Midbrain (tissue), 1 donor: ENCODE measurements around the gene NAB2.
"Not testable (repeated sequence)": the region's sequence is repeated elsewhere in the genome, so short reads cannot be mapped to it uniquely, and the experiment has no call there.

Experiments used
- DNase-seq: peaks from one replicate; lab custom pipeline; 2025; lab: John Stamatoyannopoulos, UW

The NAB2 gene

DNA sequence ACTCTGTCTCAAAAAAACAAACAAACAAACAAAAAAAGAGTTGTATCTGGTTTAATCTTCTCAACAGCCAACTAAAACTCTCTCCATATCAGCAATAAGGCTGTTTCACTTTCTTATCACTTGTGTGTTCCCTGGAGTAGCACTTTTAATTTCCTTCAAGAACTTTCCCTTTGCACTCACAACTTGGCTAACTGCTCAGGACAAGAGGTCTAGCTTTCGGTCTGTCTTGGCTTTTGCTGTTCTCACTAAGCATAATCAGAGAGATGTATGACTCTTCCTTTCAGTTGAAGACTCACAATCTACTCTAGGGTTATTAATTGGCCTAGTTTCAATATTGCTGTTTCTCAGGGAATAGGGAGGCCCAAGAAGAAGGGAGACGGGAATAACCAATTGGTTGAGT, 22.7 kb upstream of the NAB2 start:
- DNase-seq, result no peak

DNA sequence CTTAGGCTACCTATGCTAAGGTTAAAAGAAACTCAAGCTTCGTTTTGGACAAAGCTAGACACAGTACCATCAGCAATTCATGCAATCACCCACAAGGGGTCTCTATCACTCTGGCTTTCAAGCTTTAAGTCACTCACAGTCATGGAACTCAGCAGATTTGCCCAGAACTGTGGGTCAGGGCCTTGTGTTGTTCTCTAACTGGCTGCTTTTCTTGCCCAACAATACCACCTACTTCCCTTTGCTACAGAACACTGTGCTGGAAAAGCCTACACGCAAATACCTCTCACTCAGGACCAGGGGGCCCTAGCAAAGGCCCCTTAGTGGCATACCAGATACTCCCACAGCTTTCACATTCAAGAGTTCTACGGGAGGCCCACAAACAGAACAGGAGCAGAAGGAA, 19.4 kb upstream of the NAB2 start:
- peak; percentile 84 for DNase-seq

DNA sequence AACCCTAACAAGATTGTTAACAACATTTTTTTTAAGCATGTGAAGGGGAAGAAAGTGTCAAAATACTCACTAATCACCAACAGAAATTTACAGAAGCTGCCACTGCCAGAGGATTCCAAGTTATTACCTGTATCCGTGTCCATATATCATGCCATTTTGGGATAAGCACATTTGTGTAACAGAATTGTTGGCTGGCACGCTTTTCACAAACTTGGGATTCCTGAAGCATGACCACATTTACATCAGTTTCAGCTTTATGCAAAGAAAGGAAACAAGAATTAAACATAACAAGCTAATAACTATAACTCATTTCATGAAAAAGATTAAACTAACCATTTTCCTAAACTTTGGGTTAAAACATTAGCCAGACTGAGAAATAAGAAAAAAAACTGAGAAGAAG, 16.3 kb upstream of the NAB2 start:
- no peak for DNase-seq

DNA sequence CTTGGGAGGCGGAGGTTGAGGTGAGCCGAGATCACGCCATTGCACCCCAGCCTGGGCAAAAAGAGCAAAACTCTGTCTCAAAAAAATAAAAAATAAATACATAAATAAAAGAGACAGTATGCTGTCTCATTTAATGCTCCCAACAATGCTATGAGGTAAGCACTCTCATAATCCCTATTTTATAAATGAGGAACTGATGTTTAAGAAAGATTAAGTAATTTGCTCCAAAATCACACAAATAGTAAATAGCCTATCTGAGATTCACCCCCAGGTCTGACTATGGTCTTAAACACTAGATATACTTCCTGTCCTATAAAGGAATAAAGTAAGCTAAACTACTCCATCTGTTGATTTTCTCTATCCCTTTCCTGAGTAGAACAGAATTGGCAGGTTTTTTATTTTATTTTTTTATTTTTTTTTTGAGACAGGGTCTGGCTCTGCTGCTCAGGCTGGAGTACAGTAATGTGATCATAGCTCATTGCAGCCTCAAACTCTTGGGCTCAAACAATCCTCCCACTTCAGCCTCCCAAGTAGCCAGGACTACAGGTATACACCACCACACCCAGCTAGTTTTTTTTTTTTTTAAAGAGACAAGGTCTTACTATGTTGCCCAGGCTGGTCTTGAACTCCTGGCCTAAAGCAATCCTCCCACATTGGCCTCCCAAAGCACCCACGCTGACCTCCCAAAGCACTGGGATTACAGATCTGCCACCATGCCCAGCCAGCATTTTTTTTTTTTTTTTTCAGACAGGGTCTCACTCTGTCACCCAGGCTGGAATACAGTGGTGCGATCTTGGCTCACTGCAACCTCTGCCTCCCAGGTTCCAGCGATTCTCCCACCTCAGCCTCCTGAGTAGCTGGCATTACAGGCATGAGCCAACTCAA, 15.1 kb upstream of the NAB2 start:
- not testable (repeated sequence) for DNase-seq

DNA sequence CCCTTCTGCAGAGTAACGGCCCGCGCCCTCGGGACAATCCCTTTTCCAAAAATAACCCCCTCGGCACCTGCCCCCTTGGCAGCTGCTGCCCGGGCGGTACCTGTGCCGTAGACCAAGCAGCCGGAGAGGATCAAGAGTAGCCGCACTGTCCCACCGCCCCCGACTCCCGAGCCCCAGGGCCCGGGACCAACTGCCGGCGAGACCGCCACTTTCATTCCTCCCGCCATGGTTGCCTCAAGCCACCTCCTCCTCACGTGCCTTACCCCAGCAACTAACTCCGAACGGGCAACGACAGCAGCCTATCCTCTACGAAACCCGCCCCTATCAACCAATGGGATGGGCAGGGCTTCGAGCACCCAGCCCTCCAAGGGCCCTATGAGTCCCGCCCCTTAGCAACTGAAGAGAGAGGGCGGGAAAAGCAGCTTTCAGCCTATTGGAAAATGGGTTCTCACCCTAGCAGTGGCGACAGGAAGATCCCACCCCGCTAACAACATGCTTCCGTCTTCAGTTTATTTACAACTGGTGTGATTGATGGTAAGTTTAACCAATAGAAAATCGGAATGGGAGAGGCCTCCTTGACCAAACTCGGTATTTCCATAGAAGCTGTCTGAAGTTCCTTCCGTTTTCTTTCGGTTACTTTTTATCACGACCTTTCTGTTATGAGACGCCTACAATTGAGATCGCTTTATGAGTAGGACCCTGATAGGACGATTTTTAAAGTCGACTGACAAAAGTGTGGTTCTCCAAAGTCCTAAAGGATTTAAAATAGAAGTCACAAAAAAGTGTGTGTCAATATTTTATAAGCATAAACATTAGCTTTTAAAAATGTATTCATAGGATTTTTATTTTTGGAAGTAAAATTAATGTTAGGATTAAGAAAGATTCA, 10.2 kb upstream of the NAB2 start, which contains the start of gene NEMP1:
NEMP1 (minus strand) TSS at position 273 of the 886 bp plus-strand sequence; CDS start at position 227, 46 bp downstream.
- DNase-seq, result peak; percentile 100

DNA sequence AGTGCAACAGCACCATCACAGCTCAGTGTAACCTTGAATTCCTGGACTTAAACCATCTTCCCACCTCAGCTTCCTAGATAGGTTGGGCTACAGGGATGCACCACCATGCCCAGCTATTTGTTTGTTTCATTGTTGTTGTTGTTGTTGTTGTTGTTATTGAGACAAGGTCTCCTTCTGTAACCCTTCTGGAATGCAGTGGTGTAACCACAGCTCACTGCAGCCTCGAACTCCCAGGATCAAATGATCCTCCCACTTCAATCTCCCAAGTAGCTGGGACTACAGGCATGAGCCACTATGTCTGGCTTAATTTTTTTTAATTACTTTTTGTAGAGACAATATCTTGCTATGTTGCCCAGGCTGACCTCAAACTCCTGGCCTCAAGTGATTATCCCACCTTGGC, 9.1 kb upstream of the NAB2 start:
- DNase-seq, result no peak

DNA sequence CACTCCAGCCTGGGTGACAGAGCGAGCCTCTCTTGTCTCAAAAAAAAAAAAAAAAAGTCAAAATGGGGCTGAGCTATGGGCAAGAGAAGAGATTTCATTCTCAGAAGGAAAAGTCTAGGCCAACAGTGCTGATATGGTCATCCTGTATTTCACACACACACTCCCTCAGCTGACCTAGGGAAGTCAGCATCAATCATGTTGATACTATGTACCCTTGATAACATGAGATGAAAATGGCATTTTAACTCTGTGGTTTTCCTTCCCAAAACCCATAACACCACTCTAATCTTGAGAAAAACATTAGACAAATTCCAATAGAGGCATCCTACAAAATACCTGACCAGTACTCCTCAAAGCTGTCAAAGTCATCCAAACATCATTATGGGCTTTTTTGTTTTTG, 8.1 kb upstream of the NAB2 start:
- no peak for DNase-seq

DNA sequence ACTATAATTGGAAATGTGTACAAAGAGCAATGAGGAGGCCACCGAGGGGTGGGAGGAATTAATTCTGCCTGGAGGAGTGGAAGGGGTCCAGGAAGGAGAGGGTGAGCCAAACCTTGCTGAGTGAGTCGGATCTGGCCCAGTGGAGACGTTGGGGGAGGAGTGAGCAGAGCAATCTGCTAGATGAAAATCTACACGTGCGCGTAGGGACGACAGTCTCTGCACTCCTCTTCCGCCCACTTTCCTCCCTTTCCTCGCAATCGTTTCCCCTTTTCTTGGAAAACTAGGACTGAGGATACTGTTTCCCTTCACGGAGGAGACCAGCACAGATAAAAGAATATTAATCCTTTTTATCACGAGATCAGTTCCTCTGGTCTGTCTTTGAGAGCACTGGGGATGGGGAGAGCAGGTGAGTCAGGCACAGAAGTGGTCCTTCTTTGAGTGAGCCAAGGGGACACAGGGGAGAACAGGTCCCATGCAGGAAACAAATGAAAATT, 2.9 kb upstream of the NAB2 start:
- no peak for DNase-seq

DNA sequence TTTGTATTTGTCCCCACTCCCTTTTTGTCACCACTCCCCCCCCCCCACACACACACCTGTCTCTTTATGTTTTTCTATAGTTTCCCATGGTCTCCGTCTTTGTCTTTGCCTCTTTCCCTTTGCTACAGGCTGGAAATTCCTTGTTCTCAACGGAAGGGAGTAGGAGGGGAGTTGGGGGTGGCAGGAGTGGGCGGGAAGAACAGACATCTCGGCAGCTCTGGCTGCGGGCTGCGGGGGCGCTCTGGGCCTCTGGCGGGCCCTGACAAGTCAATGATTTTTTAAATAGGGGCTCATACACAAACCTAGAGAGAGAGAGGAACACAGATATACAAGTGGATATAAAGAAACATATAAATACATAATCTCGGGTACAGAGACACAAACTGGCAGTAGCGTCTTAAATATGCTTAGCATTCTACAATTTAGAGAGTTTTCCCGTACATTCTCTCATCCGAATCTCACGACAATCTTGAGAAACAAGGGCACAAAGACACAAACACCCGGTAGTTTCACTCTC, 2.4 kb upstream of the NAB2 start:
- DNase-seq, result peak; percentile 50

DNA sequence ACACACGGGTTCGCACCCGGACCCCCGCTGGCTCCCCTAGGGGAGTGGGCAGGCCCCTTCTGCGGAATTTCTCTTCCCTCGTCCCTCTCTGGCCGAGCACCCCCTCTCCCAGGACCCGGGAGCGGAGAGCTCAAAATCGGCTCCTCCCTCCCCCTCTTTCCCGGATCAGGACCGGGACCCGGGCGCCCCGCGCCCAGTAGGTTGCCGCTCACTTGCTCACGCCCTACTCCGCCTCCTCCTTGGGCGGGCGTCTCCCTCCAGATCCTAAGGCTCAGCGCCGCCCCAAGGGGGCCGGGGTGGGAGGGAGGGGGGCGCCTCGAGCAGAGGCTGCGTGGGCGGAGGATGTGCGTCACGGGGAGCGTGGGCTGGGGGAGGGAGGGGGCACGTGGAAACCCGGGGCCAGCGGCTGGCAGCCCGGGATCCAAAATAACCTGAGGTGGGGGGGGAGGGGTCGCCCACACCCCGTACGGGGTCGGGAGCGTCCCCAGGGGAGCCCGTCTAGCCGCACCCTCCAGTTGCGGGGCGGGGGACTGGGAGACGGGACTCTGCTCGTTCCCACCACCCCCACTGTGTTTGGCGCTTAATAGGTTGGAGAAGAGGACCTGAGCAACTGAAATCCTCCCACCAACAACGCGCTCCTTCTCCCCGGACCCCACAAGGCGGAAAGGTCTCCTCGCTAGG, 1.8 kb upstream of the NAB2 start:
- peak; percentile 57 for DNase-seq

DNA sequence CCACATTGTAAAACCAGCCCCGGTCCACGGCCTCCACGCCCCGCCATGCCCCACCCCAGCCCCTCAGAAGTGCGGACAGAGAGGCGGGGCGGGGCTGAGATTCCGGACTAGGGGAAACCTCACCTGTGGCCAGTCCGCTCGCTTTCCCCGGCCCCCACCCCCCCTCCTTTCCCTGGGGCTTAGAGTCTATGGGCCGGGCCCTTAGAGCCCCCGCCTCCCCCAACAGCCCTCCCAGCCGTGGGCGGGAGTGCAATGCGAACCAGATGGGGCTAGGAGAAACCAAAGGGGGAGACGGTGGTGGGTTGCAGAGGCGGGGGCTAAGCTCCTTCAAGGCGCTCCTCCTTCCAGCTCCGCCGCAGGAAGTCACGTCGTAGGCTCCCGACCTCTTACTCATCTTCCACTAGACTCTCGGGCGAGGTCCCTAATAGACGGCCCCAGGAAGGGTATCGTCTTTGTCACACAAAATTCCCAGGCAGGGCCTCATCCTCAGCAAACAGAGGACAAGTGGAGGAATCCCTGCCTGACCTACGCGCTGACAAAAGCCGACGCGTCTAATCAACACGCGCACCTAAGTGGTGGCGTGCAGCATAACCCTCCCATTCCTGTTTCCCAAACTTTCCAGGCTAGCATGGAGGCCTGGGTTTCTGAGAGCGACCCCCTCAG, 1.1 kb upstream of the NAB2 start:
- peak; percentile 36 for DNase-seq

DNA sequence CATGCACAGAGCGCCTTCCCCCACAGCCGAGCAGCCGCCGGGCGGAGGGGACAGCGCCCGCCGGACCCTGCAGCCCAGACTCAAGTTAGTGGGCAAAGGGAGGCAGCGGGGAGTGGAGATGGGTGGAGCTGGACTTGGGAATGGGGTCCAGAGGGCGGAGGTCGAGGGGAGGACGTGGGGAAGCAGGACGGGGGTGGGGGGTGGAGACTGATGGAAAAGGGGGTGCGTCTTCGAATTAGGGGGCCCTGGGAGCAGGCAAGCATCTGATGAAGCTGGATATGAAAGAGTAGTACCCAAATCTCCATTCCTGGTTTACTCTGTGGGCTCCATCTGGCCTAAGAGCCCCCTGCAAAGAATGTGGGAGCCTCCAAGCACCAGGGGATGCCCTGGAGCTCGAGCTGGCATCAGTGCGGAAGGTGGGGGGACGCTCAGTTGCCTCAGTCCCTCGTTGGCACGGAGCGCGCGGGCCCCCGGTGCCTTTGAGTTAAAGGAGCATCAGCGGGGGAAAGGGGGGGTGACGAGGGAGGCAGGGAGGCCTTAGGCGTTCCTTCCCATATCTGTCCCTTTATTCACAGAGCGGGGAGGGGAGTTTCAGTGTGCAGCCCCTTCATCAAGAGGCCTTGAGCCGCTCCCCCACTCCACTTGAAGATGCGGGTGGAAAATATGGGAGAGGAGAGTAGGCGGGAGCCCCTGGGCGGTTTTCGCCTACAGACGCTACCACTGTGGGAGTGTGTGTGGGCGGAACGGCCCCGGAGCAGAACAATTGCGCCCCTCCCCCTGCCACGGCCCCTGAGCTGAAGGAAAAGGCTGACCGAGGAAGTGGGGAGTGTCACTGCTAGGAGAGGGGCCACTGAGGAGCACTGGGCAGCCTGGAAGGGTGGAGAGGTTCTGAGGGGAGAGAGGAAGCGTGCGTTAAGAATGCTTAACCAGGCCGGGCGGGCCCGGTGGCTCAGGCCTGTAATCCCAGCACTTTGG, 644 bp downstream of the NAB2 start:
- peak; percentile 28 for DNase-seq

DNA sequence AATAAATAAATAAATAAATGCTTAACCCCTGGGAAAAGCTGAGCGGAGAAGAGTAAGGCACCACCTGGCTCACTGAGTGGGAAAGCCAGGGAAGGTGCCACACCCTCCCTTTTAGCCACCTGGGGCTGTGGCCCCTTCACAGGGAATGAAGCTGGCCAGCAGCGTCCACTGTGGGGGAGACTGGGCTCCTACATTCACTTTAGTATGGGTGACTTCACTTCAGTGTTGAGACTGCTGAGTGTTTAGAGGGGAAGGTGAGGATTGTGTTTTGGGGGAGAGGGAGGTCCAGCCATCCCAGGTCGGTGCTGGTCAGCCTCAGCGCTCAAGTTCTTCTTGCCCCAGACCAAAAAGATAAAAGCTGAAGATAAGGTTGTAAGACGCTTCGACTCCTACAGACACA, 1.6 kb downstream of the NAB2 start:
- DNase-seq, result no peak

DNA sequence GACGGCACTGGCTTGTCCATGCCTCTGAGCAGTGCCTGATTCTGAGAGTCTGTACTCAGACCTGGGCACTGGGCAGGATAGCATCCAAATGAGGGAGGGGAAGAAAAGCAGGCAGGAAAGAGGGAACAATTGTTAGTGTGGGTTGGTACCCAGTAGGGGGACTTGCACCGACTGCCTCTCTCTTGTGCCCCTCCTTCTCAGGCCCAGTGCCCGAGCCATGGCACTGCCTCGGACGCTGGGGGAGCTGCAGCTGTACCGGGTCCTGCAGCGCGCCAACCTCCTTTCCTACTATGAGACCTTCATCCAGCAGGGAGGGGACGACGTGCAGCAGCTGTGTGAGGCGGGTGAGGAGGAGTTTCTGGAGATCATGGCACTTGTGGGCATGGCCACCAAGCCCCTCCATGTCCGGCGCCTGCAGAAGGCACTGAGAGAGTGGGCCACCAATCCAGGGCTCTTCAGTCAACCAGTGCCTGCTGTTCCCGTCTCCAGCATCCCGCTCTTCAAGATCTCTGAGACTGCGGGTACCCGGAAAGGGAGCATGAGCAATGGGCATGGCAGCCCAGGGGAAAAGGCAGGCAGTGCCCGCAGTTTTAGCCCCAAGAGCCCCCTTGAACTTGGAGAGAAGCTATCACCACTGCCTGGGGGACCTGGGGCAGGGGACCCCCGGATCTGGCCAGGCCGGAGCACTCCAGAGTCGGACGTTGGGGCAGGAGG, 2.2 kb downstream of the NAB2 start:
- DNase-seq, result peak; percentile 61

DNA sequence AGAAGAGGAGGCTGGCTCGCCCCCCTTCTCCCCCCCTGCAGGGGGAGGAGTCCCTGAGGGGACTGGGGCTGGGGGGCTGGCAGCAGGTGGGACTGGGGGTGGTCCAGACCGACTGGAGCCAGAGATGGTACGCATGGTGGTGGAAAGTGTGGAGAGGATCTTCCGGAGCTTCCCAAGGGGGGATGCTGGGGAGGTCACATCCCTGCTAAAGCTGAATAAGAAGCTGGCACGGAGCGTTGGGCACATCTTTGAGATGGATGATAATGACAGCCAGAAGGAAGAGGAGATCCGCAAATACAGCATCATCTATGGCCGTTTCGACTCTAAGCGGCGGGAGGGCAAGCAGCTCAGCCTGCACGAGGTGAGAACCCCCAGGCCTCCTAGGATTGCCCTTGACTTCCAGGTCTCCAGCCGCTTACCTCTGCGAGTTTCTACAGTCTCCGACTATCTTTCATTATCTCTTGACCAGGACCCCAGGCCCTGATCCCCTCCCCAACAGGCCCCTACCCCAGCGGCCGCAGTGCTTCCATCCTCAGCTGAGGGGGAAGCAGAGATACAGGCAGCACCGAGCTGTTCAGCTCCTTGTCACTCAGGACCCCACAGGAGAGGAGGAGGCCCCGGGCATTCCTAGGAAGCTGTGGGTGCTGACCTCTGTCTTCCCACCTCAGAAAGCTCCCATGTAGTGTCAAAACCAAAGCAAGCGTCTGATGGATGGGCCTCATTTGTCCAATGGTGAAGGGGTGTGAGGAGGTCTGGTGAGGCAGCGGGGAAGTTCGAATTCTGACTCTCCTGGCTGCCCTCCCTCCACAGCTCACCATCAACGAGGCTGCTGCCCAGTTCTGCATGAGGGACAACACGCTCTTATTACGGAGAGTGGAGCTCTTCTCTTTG, 3.0 kb downstream of the NAB2 start:
- no peak for DNase-seq

DNA sequence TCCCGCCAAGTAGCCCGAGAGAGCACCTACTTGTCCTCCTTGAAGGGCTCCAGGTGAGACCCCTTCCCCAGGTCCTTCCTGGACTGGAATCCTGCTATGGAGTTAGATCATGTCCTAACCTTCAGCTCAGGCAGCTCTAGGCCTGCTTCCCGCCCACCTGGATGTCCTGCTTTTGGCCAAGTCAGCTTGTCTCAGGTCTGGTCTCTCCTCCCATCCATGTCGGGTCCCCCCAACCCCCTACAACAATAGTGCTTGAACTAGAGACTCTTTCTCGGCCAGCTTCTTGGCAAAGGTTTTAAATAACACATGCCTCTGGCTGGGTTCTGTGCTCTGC, 3.6 kb downstream of the NAB2 start:
- DNase-seq, result no peak

DNA sequence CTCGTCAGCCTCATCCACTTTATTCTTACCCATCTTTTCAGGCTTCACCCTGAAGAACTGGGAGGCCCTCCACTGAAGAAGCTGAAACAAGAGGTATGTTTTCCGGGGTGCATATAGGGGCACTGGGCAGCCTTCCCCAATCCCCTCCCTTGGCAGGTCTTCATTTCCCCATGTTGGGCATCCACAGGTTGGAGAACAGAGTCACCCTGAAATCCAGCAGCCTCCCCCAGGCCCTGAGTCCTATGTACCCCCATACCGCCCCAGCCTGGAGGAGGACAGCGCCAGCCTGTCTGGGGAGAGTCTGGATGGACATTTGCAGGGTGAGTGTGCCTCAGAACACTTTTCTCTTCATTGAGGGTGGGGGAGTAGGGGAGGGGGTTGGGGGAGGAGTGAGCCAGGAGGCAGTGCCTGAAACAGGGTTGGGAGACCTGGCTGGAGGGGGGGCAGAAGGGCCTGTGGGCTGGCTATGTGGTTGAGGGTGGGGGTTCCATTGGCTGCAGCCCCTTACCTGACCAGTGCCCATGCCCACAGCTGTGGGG, 4.0 kb downstream of the NAB2 start:
- DNase-seq, result no peak
